ENCODE measurements around the gene WDR82. TPM values are rescaled to one million over a fixed set of nuclear protein-coding genes. Genes with fewer than 3 reads are reported as not detected.

The WDR82 gene
- total RNA-seq, 1 experiment from 2014 or later, result 27.6 TPM

- Histone ChIP-seq H3K36me3 (peaks cover 16% of the 10 kb centered on the region), H3K9me3 (no peaks in the 10 kb centered on the region), H3K4me3 (no peak overlapping the region), H3K27me3 (no peaks in the 10 kb centered on the region)
- DNase-seq, result no peak
Measured at GRCh38 chr3:52249683-52250082, 28.8 kb downstream of the WDR82 start.

- Histone ChIP-seq H3K4me3 (no peak overlapping the region), H3K27me3 (no peaks in the 10 kb centered on the region), H3K9me3 (no peaks in the 10 kb centered on the region), H3K36me3 (peaks cover 14% of the 10 kb centered on the region)
- no peak for DNase-seq
Measured at GRCh38 chr3:52248816-52249547, 29.5 kb downstream of the WDR82 start.

GRCh38 chr3:52248165-52248541 lies 30.3 kb downstream of the WDR82 start:
- Histone ChIP-seq H3K9me3 (no peaks in the 10 kb centered on the region), H3K27me3 (no peaks in the 10 kb centered on the region), H3K4me3 (no peak overlapping the region), H3K36me3 (peaks cover 9% of the 10 kb centered on the region)
- DNase-seq, result no peak

- Histone ChIP-seq H3K4me3 (no peak overlapping the region), H3K27me3 (no peaks in the 10 kb centered on the region), H3K9me3 (no peaks in the 10 kb centered on the region), H3K36me3 (peaks cover 9% of the 10 kb centered on the region)
- no peak for DNase-seq
Measured at GRCh38 chr3:52247409-52248164, 30.9 kb downstream of the WDR82 start.

- Histone ChIP-seq H3K4me3 (no peak overlapping the region), H3K27me3 (no peaks in the 10 kb centered on the region), H3K36me3 (peaks cover 9% of the 10 kb centered on the region; the same call in 1 of the 2 replicates), H3K9me3 (no peaks in the 10 kb centered on the region)
- no peak for DNase-seq
Measured at GRCh38 chr3:52246728-52247408, 31.6 kb downstream of the WDR82 start.

- Histone ChIP-seq H3K9me3 (no peaks in the 10 kb centered on the region), H3K27me3 (no peaks in the 10 kb centered on the region), H3K4me3 (peak overlapping the region; percentile 48), H3K36me3 (peaks cover 5% of the 10 kb centered on the region; the same call in 1 of the 2 replicates)
- no peak for DNase-seq
Measured at GRCh38 chr3:52246264-52246620, 32.2 kb downstream of the WDR82 start.

GRCh38 chr3:52245322-52246263 lies 32.9 kb downstream of the WDR82 start, which contains the start of gene PPM1M:
Gene PPM1M (plus strand): TSS chr3:52245759. CDS start chr3:52245825, 66 bp downstream.
- DNase-seq, result peak; percentile 56
- no peaks in the 10 kb centered on the region for H3K27me3 ChIP-seq
- H3K9me3 ChIP-seq, result no peaks in the 10 kb centered on the region
- peak within 1 kb of the TSS; percentile 48 for H3K4me3 ChIP-seq
- H3K36me3 ChIP-seq, result peaks cover 9% of the 10 kb centered on the region

- H3K27me3 ChIP-seq, result no peaks in the 10 kb centered on the region
- DNase-seq, result peak; percentile 80
- H3K36me3 ChIP-seq, result peaks cover 8% of the 10 kb centered on the region
- no peak overlapping the region for H3K4me3 ChIP-seq
- no peaks in the 10 kb centered on the region for H3K9me3 ChIP-seq
Measured at GRCh38 chr3:52243791-52244628, 34.4 kb downstream of the WDR82 start.

- H3K9me3 ChIP-seq, result no peaks in the 10 kb centered on the region
- H3K27me3 ChIP-seq, result no peaks in the 10 kb centered on the region
- H3K36me3 ChIP-seq, result peaks cover 4% of the 10 kb centered on the region
- H3K4me3 ChIP-seq, result no peak overlapping the region
- DNase-seq, result no peak
Measured at GRCh38 chr3:52242039-52242438, 36.4 kb downstream of the WDR82 start.

- Histone ChIP-seq H3K9me3 (no peaks in the 10 kb centered on the region), H3K36me3 (peaks cover 4% of the 10 kb centered on the region), H3K27me3 (no peaks in the 10 kb centered on the region), H3K4me3 (no peak overlapping the region)
- no peak for DNase-seq
Measured at GRCh38 chr3:52240886-52241370, 37.5 kb downstream of the WDR82 start.

- no peaks in the 10 kb centered on the region for H3K9me3 ChIP-seq
- DNase-seq, result peak; percentile 85
- peaks cover 4% of the 10 kb centered on the region for H3K36me3 ChIP-seq
- H3K4me3 ChIP-seq, result peak overlapping the region; percentile 76
- no peaks in the 10 kb centered on the region for H3K27me3 ChIP-seq
Measured at GRCh38 chr3:52240059-52240885, 38.2 kb downstream of the WDR82 start.

GRCh38 chr3:52238761-52239701 lies 39.4 kb downstream of the WDR82 start, which contains the start of gene TWF2:
Gene TWF2 (minus strand): TSS chr3:52239158. CDS start chr3:52239016, 142 bp downstream.
- Histone ChIP-seq H3K36me3 (peaks cover 6% of the 10 kb centered on the region), H3K9me3 (no peaks in the 10 kb centered on the region), H3K4me3 (peak within 1 kb of the TSS; percentile 76), H3K27me3 (no peaks in the 10 kb centered on the region)
- DNase-seq, result peak; percentile 66

- Histone ChIP-seq H3K9me3 (no peaks in the 10 kb centered on the region), H3K4me3 (peak overlapping the region; percentile 76), H3K27me3 (no peaks in the 10 kb centered on the region), H3K36me3 (peaks cover 7% of the 10 kb centered on the region)
- DNase-seq, result peak; percentile 25
Measured at GRCh38 chr3:52238193-52238760, 40.2 kb downstream of the WDR82 start.

All from MG63 (cell line).